Type B pancreatic cell (in vitro differentiated cells): ENCODE results near the gene TSPAN5. TPM values are rescaled to one million over a fixed set of nuclear protein-coding genes. Genes with fewer than 3 reads are reported as not detected.

Experiments
- DNase-seq: peaks from one replicate; pipeline ENCODE4 v3.0.0; 2021; ENCODE audit warnings: mixed read lengths; ENCODE audit not compliant: unreplicated experiment; ENCODE audit errors: extremely low spot score
- H3K27ac Mint-ChIP-seq: 2 replicates; pipeline ENCODE4 v1.8.0; 2021; ENCODE audit warnings: mild to moderate bottlenecking, mixed read lengths
- H3K27me3 Mint-ChIP-seq: 2 replicates; pipeline ENCODE4 v1.8.0; 2021; ENCODE audit warnings: mixed read lengths
- H3K36me3 Mint-ChIP-seq: 2 replicates; pipeline ENCODE4 v1.8.0; 2021; ENCODE audit warnings: mixed read lengths
- H3K4me1 Mint-ChIP-seq: one replicate; pipeline ENCODE4 v1.8.0; 2021; ENCODE audit warnings: mixed read lengths; ENCODE audit not compliant: unreplicated experiment
- H3K4me3 Mint-ChIP-seq: 2 replicates; pipeline ENCODE4 v1.8.0; 2021; ENCODE audit warnings: mild to moderate bottlenecking, mixed read lengths
- H3K9me3 Mint-ChIP-seq: 2 replicates; pipeline ENCODE4 v1.8.0; 2021; ENCODE audit warnings: mixed read lengths
- CTCF ChIP-seq: fragments of 200-600 bp; sonication (generic); conservative IDR thresholded peaks from 2 replicates; pipeline ENCODE4 v1.5.0; 2021; ENCODE audit warnings: antibody characterized with exemption, mild to moderate bottlenecking
- total RNA-seq: library from RNA; stranded (reverse); gene quantifications from 2 replicates; pipeline ENCODE4 v1.2.1, GENCODE V29; 2021; ENCODE audit warnings: low replicate concordance

TSPAN5 gene
- total RNA-seq, 1 donor from 2014 or later = 26.9 TPM

GRCh38 chr4:98692411-98692810 is 34.0 kb upstream of the TSPAN5 start:
- no peaks in the 10 kb centered on the region for H3K9me3 Mint-ChIP-seq
- no peaks in the 10 kb centered on the region for H3K4me1 Mint-ChIP-seq
- no peaks in the 10 kb centered on the region for H3K27me3 Mint-ChIP-seq
- H3K27ac Mint-ChIP-seq = no peak overlapping the region
- H3K36me3 Mint-ChIP-seq = no peaks in the 10 kb centered on the region
- TF ChIP-seq CTCF = no peak
- no peak for DNase-seq
- no peak overlapping the region for H3K4me3 Mint-ChIP-seq

DNA sequence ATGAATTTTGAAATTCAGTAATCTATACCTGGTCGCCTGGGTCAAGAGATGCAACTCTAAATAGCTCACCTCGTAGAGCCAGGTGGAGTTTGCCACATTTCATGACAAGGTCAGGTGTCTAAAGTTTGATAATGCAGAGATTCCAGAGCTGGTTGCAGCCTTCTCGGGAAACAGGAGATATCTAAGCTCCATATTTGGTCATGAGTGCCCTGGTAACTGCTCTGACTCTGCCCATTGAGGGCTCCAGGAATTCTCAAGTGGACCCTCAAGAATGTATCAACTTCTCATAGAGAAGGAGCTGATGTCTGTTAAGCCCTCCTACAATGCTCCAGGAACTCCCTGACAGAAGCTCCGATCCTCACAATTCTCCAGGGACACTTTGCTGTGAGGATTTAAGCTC is 33.2 kb upstream of the TSPAN5 start:
- Mint-ChIP-seq H3K4me3 (no peak overlapping the region), H3K27me3 (no peaks in the 10 kb centered on the region), H3K36me3 (no peaks in the 10 kb centered on the region), H3K4me1 (no peaks in the 10 kb centered on the region), H3K27ac (no peak overlapping the region), H3K9me3 (no peaks in the 10 kb centered on the region)
- TF ChIP-seq CTCF = no peak
- DNase-seq = no peak

DNA sequence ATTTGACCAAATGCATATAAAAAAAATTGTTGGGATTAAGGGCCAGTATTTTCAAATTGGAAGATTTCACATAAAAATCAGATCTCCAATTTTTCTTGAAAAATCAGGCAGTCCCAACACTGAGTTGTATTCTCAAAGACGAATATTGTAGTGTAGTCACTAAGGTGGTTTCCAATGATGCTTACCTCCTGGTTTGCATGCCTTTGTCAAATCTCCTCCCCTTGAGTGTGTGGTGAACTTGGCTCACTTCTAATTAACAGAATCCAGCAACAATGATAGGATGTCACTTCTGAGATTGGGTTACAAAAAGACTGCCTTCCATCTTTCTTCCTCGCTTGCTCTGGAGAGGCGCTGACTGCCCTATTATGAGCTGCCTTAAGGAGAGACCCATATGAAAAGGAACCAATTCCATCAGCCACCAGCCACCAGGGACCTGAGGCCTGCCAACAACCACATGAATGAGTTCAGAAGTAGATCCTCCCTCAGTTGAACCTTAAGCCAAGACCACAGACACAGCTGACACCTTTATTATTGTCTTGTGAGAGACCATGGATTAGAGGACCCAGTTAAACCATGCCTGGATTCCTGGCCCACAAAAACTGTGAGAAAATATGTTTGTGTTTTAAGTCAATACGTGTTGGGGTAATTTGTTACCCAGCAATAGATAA is 31.2 kb upstream of the TSPAN5 start:
- no peak for DNase-seq
- Mint-ChIP-seq H3K4me1 (peaks cover 5% of the 10 kb centered on the region), H3K4me3 (no peak overlapping the region), H3K9me3 (no peaks in the 10 kb centered on the region), H3K36me3 (no peaks in the 10 kb centered on the region), H3K27me3 (no peaks in the 10 kb centered on the region), H3K27ac (no peak overlapping the region)
- TF ChIP-seq CTCF = no peak

DNA sequence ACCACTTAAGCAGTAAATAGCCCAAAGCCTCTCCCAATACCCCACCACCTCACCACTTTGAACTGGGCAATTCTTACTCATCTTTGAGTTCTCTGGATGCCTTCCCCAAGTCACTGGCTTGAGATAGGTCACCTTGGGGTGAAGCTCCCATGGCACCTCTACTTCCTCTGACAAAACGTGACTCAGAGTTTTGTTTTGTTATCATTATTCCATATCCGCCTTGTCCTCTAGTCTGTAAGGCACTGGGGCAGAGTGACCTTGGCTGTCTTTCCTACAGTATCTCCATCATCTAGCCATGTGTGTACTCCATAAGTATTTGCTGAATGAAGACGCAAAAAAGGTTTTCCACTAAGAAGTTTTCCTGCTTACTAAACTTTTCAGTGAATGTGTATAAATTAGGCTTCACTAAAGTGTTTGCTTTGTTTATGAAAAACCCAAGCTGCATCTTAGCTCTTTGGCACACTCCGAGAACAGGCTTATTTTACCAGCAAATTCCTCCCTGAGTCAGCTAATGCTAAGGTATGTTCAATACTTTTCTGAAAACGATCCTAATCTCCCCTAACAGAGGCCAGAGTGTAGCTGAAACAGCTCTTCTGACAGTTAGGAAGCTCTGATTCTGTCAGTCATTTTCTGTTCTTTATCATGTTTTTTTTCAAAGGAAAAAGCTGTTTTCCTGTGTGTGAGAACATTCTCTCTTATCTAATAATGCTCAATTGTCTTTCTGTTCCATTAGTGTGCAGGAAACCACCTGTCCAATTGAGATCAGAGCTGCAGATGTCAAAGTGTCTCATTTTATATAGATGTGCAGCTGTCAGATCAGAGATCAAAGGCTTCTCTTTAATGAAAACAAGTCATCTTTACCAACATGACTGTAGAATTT is 30.2 kb upstream of the TSPAN5 start:
- Mint-ChIP-seq H3K9me3 (no peaks in the 10 kb centered on the region), H3K36me3 (no peaks in the 10 kb centered on the region), H3K27ac (no peak overlapping the region), H3K4me1 (peaks cover 5% of the 10 kb centered on the region), H3K4me3 (no peak overlapping the region), H3K27me3 (no peaks in the 10 kb centered on the region)
- no peak for DNase-seq
- TF ChIP-seq CTCF = no peak

- Mint-ChIP-seq H3K4me3 (no peak overlapping the region), H3K27me3 (no peaks in the 10 kb centered on the region), H3K4me1 (peaks cover 5% of the 10 kb centered on the region), H3K36me3 (no peaks in the 10 kb centered on the region), H3K27ac (no peak overlapping the region), H3K9me3 (no peaks in the 10 kb centered on the region)
- DNase-seq = no peak
- TF ChIP-seq CTCF = no peak
Observed at GRCh38 chr4:98687876-98688275, 29.5 kb upstream of the TSPAN5 start.
